AG08396 (cell line): Measurements from ENCODE around the gene CH25H.

ENCODE experiments used
- DNase-seq: peaks from one replicate; pipeline ENCODE4 v3.0.0; 2012; ENCODE audit warnings: low spot score, mixed read lengths

Gene CH25H

DNA sequence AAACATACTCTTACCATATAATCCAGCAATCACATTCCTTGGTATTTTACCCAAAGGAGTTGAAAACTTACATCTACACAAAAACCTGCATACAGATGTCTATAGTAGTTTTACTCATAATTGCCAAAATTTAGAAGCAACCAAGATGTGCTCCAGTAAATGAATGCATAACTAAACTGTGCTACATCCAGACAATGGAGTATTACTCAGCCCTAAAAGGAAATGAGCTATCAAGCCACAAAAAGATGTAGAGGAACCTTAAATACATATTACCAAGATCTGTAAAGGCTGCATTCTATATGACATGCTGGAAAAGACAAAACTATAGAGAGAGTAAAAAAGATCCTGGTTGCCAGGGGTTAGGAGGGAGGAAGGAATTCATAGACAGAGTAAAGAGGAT lies 21.8 kb upstream of the CH25H start:
- no peak for DNase-seq

- no peak for DNase-seq
Observed at GRCh38 chr10:89228146-89228545, 21.0 kb upstream of the CH25H start.

GRCh38 chr10:89226891-89227290 lies 19.8 kb upstream of the CH25H start:
- DNase-seq: no peak

DNA sequence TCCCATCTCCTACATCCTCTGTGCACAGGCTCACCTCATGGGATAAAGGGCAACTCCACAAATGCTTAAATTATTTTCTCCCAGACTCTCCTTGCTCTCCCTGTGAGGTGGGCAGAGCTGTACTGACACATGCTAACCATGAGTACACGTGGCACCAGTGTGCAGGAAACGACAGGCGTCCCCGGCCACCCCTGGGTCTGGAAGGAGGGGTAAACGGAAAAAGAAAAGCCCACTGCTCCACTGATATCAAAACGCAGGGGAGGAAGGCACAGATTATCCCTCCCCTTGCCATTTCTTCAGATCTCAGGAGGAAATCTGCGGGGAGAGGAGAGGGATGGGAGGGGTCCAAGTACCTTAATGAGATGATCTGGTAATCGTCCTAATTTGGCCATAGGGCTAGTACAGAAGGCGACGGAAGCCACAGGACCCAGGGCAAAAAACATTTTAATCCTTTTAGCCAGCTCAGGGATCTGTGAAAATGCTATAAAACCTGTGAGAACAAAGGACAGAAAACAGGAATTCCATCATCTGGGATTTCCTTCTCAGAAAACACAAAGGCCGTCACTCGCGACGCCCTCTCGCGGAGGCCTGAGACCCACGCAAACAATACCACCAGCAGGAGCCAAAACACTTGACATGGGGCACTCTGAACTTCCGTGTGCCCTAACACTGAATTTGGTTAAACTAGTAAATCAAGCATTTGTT lies 17.8 kb upstream of the CH25H start:
- no peak for DNase-seq

DNA sequence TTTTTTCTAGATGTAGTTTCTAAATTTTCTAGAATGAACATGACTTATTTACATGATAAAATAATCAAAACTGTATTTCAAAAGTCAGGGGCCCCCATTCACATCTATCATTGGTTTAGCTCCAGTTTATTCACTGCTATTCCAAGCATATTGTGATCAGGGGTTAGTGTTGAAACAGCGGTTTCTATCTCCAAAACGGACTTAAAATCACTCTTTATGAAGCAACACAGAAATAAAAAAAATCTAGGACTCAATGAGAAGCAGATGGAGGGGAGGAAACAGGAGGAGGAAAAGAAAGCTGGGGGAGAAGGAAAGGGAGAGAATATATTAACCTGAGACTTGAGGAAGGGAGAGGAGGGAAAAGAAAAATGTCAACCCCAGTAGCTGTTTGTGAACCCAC lies 14.8 kb upstream of the CH25H start:
- DNase-seq: no peak

GRCh38 chr10:89219513-89220218 lies 12.5 kb upstream of the CH25H start:
- no peak for DNase-seq

DNA sequence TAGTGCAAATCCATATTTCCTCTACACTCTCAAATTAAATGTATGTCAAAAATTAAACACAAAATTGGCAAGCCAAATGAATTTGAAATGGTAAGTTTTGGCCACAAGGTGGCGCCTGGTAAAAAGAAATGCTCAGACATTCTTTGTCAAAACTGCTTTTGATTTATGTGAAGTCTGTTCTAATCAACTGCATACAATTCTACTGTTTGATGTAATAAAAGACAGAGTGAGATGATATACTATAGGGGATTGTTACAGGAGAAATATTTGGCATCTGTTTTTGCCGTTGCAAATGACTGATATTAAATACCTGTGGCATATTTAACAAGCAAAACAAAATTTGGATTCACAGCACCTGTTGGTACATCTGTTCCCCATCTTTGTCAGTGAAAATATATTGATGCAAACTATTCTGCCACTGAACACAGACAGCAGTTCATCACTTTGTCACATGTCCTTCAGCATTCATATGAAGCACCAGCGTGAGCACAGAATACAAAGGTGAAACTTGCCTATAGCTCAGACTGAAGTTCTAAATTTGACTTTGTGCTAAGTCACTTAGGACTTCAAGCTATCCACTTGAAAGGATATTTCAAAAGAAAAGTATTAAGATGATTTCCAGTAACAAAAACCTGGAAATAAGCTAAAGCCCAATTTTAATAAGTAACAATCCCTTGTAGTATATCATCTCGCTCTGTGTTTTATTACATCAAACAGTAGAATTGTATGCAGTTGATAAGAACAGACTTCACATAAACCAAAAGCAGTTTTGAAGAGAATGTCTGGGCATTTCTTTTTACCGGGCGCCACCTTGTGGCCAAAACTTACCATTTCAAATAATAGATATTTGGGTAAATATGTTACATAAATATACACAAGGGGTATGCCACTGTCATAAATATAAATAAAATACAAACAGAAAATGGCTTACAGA lies 10.2 kb upstream of the CH25H start:
- DNase-seq: peak; percentile 21

- no peak for DNase-seq
Observed at GRCh38 chr10:89216056-89216455, 8.9 kb upstream of the CH25H start.

GRCh38 chr10:89215511-89215910 lies 8.4 kb upstream of the CH25H start:
- DNase-seq: no peak

- no peak for DNase-seq
Observed at GRCh38 chr10:89214566-89215165, 7.5 kb upstream of the CH25H start.

- peak; percentile 48 for DNase-seq
Observed at GRCh38 chr10:89213191-89213808, 6.2 kb upstream of the CH25H start.

DNA sequence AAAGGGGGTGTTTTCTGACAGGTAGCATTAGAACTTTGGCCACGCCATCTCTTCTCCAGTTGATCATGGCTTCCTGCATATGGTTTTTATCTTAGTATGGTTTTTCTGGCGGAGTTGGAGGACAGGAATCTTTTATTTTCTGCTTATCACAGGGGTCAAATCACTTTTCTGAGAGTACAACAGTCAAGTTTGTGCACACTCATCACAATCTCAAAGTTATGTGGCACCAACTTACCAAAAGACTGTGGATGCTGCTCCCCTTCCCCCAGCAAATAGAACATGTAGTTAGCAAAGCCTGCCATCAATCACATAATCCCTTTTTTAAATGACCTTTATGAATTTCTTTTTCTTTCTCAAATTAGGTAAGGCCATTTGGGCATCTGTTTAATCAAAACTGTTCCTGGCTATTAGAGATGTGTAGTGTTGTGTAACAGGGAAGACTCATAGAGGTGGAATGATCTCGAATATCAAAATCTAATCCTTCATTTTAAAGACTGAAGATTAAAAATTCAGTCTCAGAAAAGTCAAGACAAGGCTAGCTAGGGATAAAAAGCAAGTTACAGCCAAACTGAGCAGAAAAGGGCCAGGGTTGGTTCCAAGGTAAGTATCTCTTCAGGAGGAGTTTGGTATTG lies 3.8 kb upstream of the CH25H start:
- DNase-seq: peak; percentile 19

GRCh38 chr10:89209718-89210117 lies 2.6 kb upstream of the CH25H start:
- DNase-seq: no peak

GRCh38 chr10:89207801-89208551 lies 859 bp upstream of the CH25H start:
- DNase-seq: peak; percentile 49

- peak; percentile 16 for DNase-seq
Observed at GRCh38 chr10:89206402-89207180, 526 bp downstream of the CH25H start.

DNA sequence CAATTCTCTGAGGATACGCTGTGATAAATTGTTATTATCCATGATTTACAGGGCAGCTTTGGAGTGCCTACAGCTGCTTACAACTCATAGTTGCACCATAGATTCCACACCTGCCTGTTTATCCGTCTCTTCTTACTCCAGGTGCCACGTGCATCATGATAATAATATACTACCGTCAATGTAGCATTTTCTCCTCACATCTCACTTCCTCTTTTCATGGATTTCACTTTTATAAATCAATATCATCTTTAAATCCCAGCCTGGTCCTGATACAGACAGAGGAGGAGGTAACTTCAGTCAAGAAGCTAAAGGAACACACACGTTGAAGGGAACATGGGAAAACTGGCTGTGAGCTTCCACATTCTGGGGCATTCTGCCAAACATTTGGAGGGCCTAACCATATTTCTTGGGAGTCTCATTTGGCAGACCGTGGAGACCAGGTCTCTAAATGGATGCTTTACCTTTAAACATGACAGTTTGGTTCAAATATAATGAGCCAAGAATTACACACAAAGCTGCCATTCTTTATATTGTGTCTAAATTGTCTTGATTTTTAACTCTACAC lies 2.4 kb downstream of the CH25H start:
- DNase-seq: no peak

GRCh38 chr10:89203237-89203636 lies 3.9 kb downstream of the CH25H start:
- DNase-seq: no peak

- DNase-seq: no peak
Observed at GRCh38 chr10:89202033-89202425, 5.1 kb downstream of the CH25H start.

DNA sequence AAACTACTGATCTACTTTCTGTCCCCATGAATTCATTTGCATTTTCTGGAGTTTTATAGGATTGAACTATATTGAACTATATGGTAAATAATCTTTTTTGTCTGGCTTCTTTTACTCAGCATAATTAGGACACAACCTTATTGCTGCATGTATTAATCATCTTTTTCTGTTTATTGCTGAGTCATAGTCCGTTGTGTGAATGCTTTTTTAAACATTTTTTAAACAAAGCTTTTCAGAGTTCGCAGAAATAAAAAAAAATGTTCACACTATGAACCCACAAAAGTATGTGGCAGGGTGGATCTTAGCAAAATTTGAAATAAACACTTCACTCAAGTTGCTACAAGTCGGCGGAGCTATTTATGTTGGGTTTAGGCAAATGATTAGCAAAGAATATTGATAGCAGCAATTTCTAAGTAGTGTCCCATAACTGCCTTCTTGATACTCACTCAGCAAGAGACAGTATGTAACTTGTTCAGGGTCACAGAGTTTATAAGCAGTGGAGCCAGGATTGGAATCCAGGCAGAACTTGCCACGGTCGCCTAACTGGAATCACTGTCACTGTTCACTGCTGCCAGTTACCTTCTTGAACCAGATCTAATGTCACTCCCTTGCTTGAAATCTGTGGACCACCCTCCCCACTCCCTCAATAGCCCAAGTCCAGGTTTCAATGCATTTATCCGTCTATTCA lies 5.6 kb downstream of the CH25H start:
- no peak for DNase-seq
